Heart right ventricle (tissue), 16 donors: ENCODE data around the gene SPP1. TPM values are rescaled to one million over a fixed set of nuclear protein-coding genes. Genes with fewer than 3 reads are reported as not detected.

Experiments
- ATAC-seq, 8 donors: fragments of 200-7000 bp; cut with Tn5 transposase; one replicate each; pipeline ENCODE4 v1.9.1; 2020; ENCODE audit warnings: mild to moderate bottlenecking in 8 of 8, moderate library complexity in 8 of 8, moderate number of reproducible peaks in 1 of 8
- DNase-seq, 2 donors: peaks; one replicate each; pipeline ENCODE4 v3.0.0-alpha.2; 2020
- H3K27ac ChIP-seq, 10 donors: fragments of 200-600 bp; sonication (generic) in 2 of 10; one replicate each; pipeline versions ENCODE4 v1.5.0 to v1.8.0; 2020 to 2022; ENCODE audit warnings: mild to moderate bottlenecking in 3 of 10
- H3K27me3 ChIP-seq, 7 donors: fragments of 200-600 bp; one replicate each; pipeline ENCODE4 v1.8.0; 2021 to 2022; ENCODE audit warnings: mild to moderate bottlenecking in 2 of 7
- H3K36me3 ChIP-seq, 9 donors: fragments of 200-600 bp; sonication (generic) in 1 of 9; one replicate each; pipeline versions ENCODE4 v1.5.0 to v1.8.0; 2020 to 2022; ENCODE audit warnings: mild to moderate bottlenecking in 2 of 9
- H3K4me1 ChIP-seq, 9 donors: fragments of 200-600 bp; sonication (generic) in 1 of 9; one replicate each; pipeline versions ENCODE4 v1.5.0 to v1.8.0; 2020 to 2022; ENCODE audit warnings: mild to moderate bottlenecking in 4 of 9
- H3K4me3 ChIP-seq, 10 donors: fragments of 200-600 bp; sonication (generic) in 2 of 10; one replicate each; pipeline versions ENCODE4 v1.5.0 to v1.8.0; 2020 to 2022; ENCODE audit warnings: mild to moderate bottlenecking in 7 of 10, moderate library complexity in 2 of 10
- H3K9me3 ChIP-seq, 11 donors: fragments of 200-600 bp in 10 of 11; sonication (generic) in 2 of 11; one replicate each; pipeline versions ENCODE4 v1.5.0 to v1.8.0; 2013 to 2022; ENCODE audit warnings: mild to moderate bottlenecking in 2 of 11, control low read depth in 1 of 11, moderate library complexity in 1 of 11
- CTCF ChIP-seq, 9 donors: fragments of 200-600 bp; sonication (generic) in 2 of 9; IDR thresholded peaks; one replicate each; pipeline versions ENCODE4 v1.5.0 to v1.8.0; 2021 to 2022; ENCODE audit warnings: antibody characterized with exemption in 9 of 9, mild to moderate bottlenecking in 5 of 9, moderate library complexity in 1 of 9
- WGBS, 2 donors: extraction: QIAGEN DNeasy Blood & Tissue Kit; methylation state at CpG; one replicate each; pipeline ENCODE4 v1.1.7; 2013; ENCODE audit warnings: inconsistent platforms in 1 of 2; 5-methylcytosine and 5-hydroxymethylcytosine counted together
- intact Hi-C, 10 donors: fragments of 100-400 bp; cut with DNase I; formaldehyde crosslinking; loops; one replicate each; pipeline versions ENCODE4 v1.11.1 to v1.14.2; 2022
- polyA plus RNA-seq, 2 donors: library from polyadenylated mRNA; stranded (reverse); fragments of 200-250 nt; gene quantifications; one replicate each; pipeline ENCODE4 v1.2.3, GENCODE V29; 2013
- total RNA-seq, 10 donors: library from RNA; stranded (reverse); fragmentation: NEBNext Ultra II Directional in 3 of 10; extraction: Animal tissue kit (Norgen Biotek cat#: 25700) in 3 of 10; gene quantifications; one replicate each; pipeline versions ENCODE4 v1.2.1 to v1.2.4, GENCODE V29; 2021 to 2023
- donor health status: Arrhythmogenic right ventricular cardiomyopathy.
- donor health status: ischemic (EF 13 %, LVEDD 7.1; RV severe dilation, severe dysfunction).
- donor health status: healthy with polysubstance abuse.
- donor health status: DM: no; HTN: yes; CAD: no.
- donor health status: DM: no; HTN: no; CAD: no.
- donor health status: ischemic (EF 25% LVEDD 6.9; RV normal size, moderate dysfunction).
- donor health status: ischemic (EF 25% LVEDD 5.7; RV mildly dilated, moderate dysfunction).
- donor health status: healthy.
- donor health status: DM: yes; HTN: yes; CAD: no.
- donor health status: Ischemic cardiomyopathy.
- donor health status: ischemic (EF 35%, LVEDD 5.7; RV mildly dilated, moderate dysfunction).
- donor health status: nonischemic (EF 11% LVEDD 7.7; RV severe dilation, severe dysfunction).
- donor health status: DM: yes; HTN: yes; CAD: no.
- donor health status: PGD.
- donor health status: ischemic (EF 29% LVEDD 5.4; RV normal size, mild dysfunction).
- donor health status: nonischemic (EF 23%, LVEDD 6.1; RV moderate dilation, normal function).

SPP1 gene
- total and polyA plus RNA-seq, 12 donors = 1.2 to 246 (median 7.0) TPM

GRCh38 chr4:87985097-87985886, 9.8 kb downstream of the SPP1 start:
- intact Hi-C loops = loop anchor here in 1 of 10 donors (10.0 kb wide), 1 partner anchor 310 kb away; no protein-coding TSS in a partner anchor
- TF ChIP-seq CTCF (IDR thresholded peaks at IDR 0.05) = peak in 7 of 9 donors; percentile 38 to 69 (median 59)
- no peaks in the 10 kb centered on the region for H3K36me3 ChIP-seq
- H3K4me3 ChIP-seq = no peak overlapping the region
- ATAC-seq = peak; percentile 61 to 98 (median 88)
- peaks cover 0 to 13% (median 0%) of the 10 kb centered on the region in 7 donors for H3K27me3 ChIP-seq
- DNase-seq = peak; percentile 38 to 55
- WGBS, 2 donors = 5 to 12% methylated on average over 1 of the region's 1 CpG
- H3K27ac ChIP-seq = no peak overlapping the region
- H3K4me1 ChIP-seq = no peaks in the 10 kb centered on the region
- no peaks in the 10 kb centered on the region for H3K9me3 ChIP-seq

DNA sequence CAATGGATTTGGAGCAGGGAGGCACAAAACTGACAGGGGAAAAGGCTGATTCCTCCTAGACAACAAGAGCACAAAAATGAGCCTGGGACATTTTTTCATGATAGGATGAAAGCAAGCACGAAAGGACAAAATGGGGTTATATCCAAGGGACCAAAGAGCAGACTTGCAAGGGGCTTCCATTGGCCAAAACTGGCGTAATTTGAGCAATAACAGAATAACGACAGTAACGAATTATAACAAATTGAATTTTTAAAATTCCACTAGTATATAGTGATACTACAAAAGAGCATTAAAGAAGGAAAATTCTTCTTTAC, 10.3 kb downstream of the SPP1 start:
- Histone ChIP-seq H3K9me3 (no peaks in the 10 kb centered on the region), H3K27me3 (peaks cover 0 to 13% (median 0%) of the 10 kb centered on the region in 7 donors), H3K27ac (no peak overlapping the region), H3K4me1 (no peaks in the 10 kb centered on the region), H3K36me3 (no peaks in the 10 kb centered on the region), H3K4me3 (no peak overlapping the region)
- TF ChIP-seq CTCF (IDR thresholded peaks at IDR 0.05) = no peak
- ATAC-seq (peak in 1 of 8 donors; percentile 8), DNase-seq (no peak)
- WGBS, 2 donors = 65 to 81% methylated on average over 4 of the region's 4 CpGs
- intact Hi-C loops = loop anchor here in 1 of 10 donors (10.0 kb wide), 1 partner anchor 311 kb away; no protein-coding TSS in a partner anchor

GRCh38 chr4:87986508-87986907, 11.0 kb downstream of the SPP1 start:
- H3K27ac ChIP-seq = no peak overlapping the region
- peaks cover 0 to 13% (median 0%) of the 10 kb centered on the region in 7 donors for H3K27me3 ChIP-seq
- no peaks in the 10 kb centered on the region for H3K4me1 ChIP-seq
- ATAC-seq (no peak), DNase-seq (no peak)
- no peak for TF ChIP-seq CTCF (IDR thresholded peaks at IDR 0.05)
- WGBS, 2 donors = 89 to 90% methylated on average over 9 of the region's 9 CpGs
- intact Hi-C loops = loop anchor here in 1 of 10 donors (10.0 kb wide), 1 partner anchor 312 kb away; no protein-coding TSS in a partner anchor
- no peaks in the 10 kb centered on the region for H3K36me3 ChIP-seq
- no peaks in the 10 kb centered on the region for H3K9me3 ChIP-seq
- H3K4me3 ChIP-seq = no peak overlapping the region

- intact Hi-C loops = loop anchor here in 1 of 10 donors (10.0 kb wide), 1 partner anchor 315 kb away; no protein-coding TSS in a partner anchor
- no peak for TF ChIP-seq CTCF (IDR thresholded peaks at IDR 0.05)
- no peaks in the 10 kb centered on the region for H3K4me1 ChIP-seq
- DNase-seq = no peak
- no peaks in the 10 kb centered on the region for H3K9me3 ChIP-seq
- no peaks in the 10 kb centered on the region for H3K36me3 ChIP-seq
- no peak for ATAC-seq
- H3K27ac ChIP-seq = no peak overlapping the region
- H3K4me3 ChIP-seq = no peak overlapping the region
- peaks cover 0 to 13% (median 0%) of the 10 kb centered on the region in 7 donors for H3K27me3 ChIP-seq
- WGBS, 2 donors = 86 to 87% methylated on average over 4 of the region's 4 CpGs
Observed at GRCh38 chr4:87989765-87990164, 14.3 kb downstream of the SPP1 start.
